Activated CD8-positive, alpha-beta memory T cell treated with anti-CD3 and anti-CD28 coated beads, Interleukin-2, amount 50 U/mL, for 4 hours (primary cell): ENCODE results near the gene NEU1.
A peak's percentile ranks its signal among the peaks of the same experiment; 100 is the strongest.
"Not testable (repeated sequence)": the region's sequence is repeated elsewhere in the genome, so short reads cannot be mapped to it uniquely, and the experiment has no call there.

Source experiments
- DNase-seq: peaks from one replicate; pipeline ENCODE4 v3.0.0-alpha.2; 2020

The NEU1 gene

GRCh38 chr6:31837369-31838113 lies 25.1 kb downstream of the NEU1 start:
- no peak for DNase-seq

GRCh38 chr6:31836474-31837368 lies 25.9 kb downstream of the NEU1 start:
- no peak for DNase-seq

- no peak for DNase-seq
Observed at GRCh38 chr6:31836047-31836473, 26.6 kb downstream of the NEU1 start.

- DNase-seq: peak; percentile 77
Observed at GRCh38 chr6:31834367-31835250, 28.0 kb downstream of the NEU1 start.

- DNase-seq: no peak
Observed at GRCh38 chr6:31831350-31832215, 31.0 kb downstream of the NEU1 start.

GRCh38 chr6:31830886-31831335 lies 31.7 kb downstream of the NEU1 start:
- DNase-seq: no peak

GRCh38 chr6:31829633-31830283 lies 32.9 kb downstream of the NEU1 start:
- DNase-seq: no peak

- DNase-seq: peak; percentile 79
Observed at GRCh38 chr6:31827286-31828079, 35.1 kb downstream of the NEU1 start, which contains the start of gene HSPA1B. Gene HSPA1B (plus strand): TSS chr6:31827738. CDS start chr6:31827951, 213 bp downstream.

GRCh38 chr6:31826793-31827285 lies 35.8 kb downstream of the NEU1 start:
- no peak for DNase-seq

- DNase-seq: no peak
Observed at GRCh38 chr6:31825553-31825952, 37.1 kb downstream of the NEU1 start.

GRCh38 chr6:31823592-31824196 lies 38.9 kb downstream of the NEU1 start:
- not testable (repeated sequence) for DNase-seq

- peak; percentile 53 for DNase-seq
Observed at GRCh38 chr6:31822036-31822821, 40.4 kb downstream of the NEU1 start.

- DNase-seq: peak; percentile 56
Observed at GRCh38 chr6:31821301-31822035, 41.2 kb downstream of the NEU1 start.

- not testable (repeated sequence) for DNase-seq
Observed at GRCh38 chr6:31820399-31820798, 42.2 kb downstream of the NEU1 start.

GRCh38 chr6:31819871-31820299 lies 42.7 kb downstream of the NEU1 start:
- no peak for DNase-seq

- DNase-seq: not testable (repeated sequence)
Observed at GRCh38 chr6:31817929-31818511, 44.6 kb downstream of the NEU1 start.

GRCh38 chr6:31817133-31817928 lies 45.3 kb downstream of the NEU1 start:
- not testable (repeated sequence) for DNase-seq
